ENCODE data around the gene RGS3.
"Not testable (repeated sequence)": the region's sequence is repeated elsewhere in the genome, so short reads cannot be mapped to it uniquely, and the experiment has no call there.

The RGS3 gene

GRCh38 chr9:113463418-113464285 is at the start of gene RGS3:
Gene RGS3, plus strand, starts transcription at chr9:113463727. Its CDS starts 76 bp downstream, at chr9:113463803.
- FAIRE-seq: peak; percentile 21

- no peak for FAIRE-seq
Observed at GRCh38 chr9:113416149-113416721, 47.3 kb upstream of the RGS3 start.

GRCh38 chr9:113417370-113417769 is 46.2 kb upstream of the RGS3 start:
- no peak for FAIRE-seq

GRCh38 chr9:113421726-113422125 is 41.8 kb upstream of the RGS3 start:
- no peak for FAIRE-seq

- FAIRE-seq: no peak
Observed at GRCh38 chr9:113425072-113425471, 38.5 kb upstream of the RGS3 start.

- FAIRE-seq: no peak
Observed at GRCh38 chr9:113426701-113427100, 36.8 kb upstream of the RGS3 start.

GRCh38 chr9:113427629-113428028 is 35.9 kb upstream of the RGS3 start:
- FAIRE-seq: no peak

GRCh38 chr9:113428062-113428615 is 35.4 kb upstream of the RGS3 start:
- no peak for FAIRE-seq

GRCh38 chr9:113431191-113431590 is 32.3 kb upstream of the RGS3 start:
- no peak for FAIRE-seq

- FAIRE-seq: no peak
Observed at GRCh38 chr9:113436728-113437515, 26.6 kb upstream of the RGS3 start.

- FAIRE-seq: not testable (repeated sequence)
Observed at GRCh38 chr9:113437716-113438115, 25.8 kb upstream of the RGS3 start.

- no peak for FAIRE-seq
Observed at GRCh38 chr9:113444736-113445135, 18.8 kb upstream of the RGS3 start.

GRCh38 chr9:113446323-113446740 is 17.2 kb upstream of the RGS3 start:
- FAIRE-seq: peak; percentile 97

GRCh38 chr9:113449376-113449775 is 14.2 kb upstream of the RGS3 start:
- FAIRE-seq: no peak

- no peak for FAIRE-seq
Observed at GRCh38 chr9:113452113-113452605, 11.4 kb upstream of the RGS3 start.

- FAIRE-seq: no peak
Observed at GRCh38 chr9:113454914-113455761, 8.4 kb upstream of the RGS3 start.

- FAIRE-seq: no peak
Observed at GRCh38 chr9:113456235-113456634, 7.3 kb upstream of the RGS3 start.

GRCh38 chr9:113461285-113461684 is 2.2 kb upstream of the RGS3 start:
- FAIRE-seq: no peak

- FAIRE-seq: no peak
Observed at GRCh38 chr9:113461943-113462342, 1.6 kb upstream of the RGS3 start.

GRCh38 chr9:113462781-113463286 is 693 bp upstream of the RGS3 start:
- no peak for FAIRE-seq

GRCh38 chr9:113464286-113464660 is 746 bp downstream of the RGS3 start:
- no peak for FAIRE-seq

- no peak for FAIRE-seq
Observed at GRCh38 chr9:113465599-113466140, 2.1 kb downstream of the RGS3 start.

Measured in islet of Langerhans (tissue), 1 donor.